ENCODE data around the gene PSMC3.

The PSMC3 gene

DNA sequence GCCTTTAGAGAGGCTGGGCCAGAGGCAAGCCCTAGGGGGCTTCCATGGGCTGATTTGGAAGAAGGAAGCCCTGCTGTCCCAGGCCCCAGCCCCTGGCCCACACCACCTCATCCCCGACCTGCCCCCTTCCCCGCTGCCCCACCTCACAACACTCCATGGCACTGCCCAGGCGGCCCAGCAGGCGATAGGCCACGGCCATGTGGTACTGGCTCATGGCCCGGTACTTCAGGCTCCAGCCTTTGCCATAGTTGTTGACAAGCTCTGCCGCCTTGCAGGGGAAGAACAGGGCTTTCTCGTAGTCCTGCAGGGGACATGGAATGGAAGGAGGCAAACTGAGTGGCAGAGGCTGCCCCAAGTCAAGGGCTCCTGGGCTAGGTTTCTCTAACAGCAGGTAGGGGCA lies 16.3 kb upstream of the PSMC3 start:
- DNase-seq: no peak

DNA sequence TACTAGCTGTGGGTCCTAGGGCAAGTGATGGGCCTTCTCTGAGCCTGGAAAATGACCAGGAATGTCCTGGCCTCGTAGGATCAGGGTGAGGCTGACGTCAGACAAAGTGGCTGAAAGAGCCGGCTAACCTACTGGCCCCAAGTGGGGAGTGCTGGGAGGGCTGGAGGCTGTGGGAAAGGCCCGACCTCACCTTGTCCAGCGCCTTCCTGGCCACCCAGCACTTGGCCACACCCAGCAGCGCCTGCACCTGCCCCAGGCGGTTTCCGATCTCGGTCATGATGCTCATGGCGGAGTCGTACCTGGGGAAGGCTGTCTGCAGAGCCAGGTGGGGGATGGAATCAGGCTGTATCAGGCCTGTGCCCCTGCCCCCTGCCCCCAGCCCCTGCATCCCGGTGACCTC lies 15.2 kb upstream of the PSMC3 start:
- no peak for DNase-seq

DNA sequence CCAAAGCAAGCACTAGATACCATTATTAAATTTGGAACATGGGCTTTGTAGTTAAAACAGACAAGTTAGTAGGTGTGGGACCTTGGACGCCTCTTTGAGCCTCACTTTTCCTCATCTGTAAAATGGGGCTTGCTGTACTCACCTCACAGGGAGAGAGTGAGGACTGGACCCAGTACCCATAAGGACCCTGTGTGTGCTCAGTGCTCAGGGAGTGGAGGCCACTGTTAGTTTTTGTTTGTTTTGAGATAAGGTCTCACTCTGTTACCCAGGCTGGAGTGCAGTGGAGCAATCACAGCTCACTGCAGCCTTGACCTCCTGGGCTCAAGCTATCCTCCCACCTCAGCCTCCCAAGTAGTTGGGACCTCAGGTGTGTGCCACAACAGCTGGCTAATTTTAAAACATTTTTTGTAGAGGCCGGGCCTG lies 13.8 kb upstream of the PSMC3 start:
- DNase-seq: no peak

DNA sequence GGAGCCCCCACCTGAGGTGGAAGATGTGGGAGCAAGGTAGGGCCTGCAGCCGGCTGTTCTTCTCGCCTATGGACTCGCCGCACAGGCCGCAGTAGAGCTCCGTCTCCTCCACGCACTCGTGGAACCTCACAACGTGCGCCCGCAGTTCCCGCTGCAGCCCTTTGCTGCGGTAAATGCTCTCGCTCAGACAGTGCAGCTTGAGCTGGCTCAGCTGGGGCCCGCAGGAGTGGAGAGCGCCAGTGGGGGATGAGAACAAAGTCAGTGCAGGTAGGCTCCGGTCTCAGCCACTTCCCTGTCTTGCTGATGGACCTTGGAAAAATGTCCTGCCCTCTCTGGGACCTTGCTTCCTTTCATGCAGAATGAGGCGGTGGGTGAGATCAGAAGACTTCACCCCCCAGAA lies 12.5 kb upstream of the PSMC3 start:
- no peak for DNase-seq

DNA sequence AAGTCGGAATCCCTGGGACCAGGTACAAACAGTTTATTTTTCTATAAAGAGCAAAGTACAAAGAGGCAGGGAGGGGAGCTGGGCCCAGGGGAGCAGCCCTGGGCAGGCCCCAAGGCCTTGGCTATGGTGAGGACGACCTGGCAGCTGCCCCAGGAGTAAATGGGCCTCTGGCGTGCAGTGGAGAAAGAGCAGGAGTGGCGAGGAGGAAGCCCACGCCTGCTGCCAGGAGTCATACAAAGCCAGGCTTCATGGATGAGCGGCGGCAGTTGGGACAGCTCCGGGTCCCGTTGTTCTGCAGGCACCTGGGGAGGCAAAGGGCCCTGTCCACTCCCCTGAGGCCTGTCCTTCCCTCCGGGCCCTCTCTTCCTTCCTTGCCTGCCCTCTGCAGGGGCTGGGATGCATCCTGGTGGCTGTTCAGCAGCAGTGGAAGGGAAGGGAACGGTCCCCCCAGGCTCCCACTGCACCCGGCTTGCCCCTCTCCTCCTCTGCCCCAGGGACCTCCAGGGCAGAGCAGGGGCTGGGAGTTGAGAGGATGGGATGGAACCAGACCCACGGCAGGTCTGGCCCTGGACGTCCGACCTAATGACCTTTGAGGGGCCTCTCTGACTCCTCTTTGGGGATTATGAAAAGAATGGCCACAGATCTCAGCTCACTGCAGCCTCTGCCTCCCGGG lies 11.6 kb upstream of the PSMC3 start:
- DNase-seq: no peak

DNA sequence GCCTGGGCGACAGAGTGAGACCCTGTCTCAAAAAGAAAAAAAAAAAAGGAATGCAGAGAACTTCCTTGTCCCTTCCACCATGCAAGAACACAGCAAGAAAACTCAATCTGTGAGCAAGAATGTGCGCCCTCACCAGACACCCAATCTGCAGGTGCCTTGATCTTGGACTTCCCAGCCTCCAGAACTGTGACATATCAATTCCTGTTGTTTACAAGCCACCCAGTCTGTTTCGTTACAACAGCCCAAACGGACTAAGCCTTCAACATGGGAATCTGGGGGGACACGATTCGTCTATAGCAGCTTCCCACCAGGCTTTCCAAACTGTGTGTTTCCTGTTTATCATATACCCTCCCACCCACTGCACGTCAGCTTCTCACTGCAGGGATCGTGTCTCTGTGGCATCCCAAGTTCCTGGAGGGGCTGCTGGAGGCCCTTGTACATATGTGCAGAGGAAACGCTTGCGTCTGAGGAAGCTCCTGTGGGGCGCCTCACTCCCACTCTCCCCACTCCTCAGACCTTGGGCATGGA lies 11.0 kb upstream of the PSMC3 start:
- DNase-seq: no peak

DNA sequence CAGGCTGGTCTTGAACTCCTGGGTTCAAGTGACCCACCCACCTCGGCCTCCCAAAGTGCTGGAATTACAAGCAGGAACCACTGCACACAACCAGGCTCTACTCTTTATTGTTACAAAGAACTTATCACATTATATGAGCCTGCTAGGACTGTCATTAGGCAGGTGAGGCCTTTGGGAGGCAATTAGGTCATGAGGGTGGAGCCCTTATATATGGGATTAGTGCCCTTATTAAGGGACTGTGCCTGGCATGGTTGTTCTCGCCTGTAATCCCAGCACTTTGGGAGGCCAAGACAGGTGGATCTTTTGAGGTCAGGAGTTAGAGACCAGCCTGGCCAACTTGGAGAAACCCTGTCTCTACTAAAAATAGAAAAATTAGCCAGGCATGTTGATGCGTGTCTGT lies 10.5 kb upstream of the PSMC3 start:
- DNase-seq: no peak

DNA sequence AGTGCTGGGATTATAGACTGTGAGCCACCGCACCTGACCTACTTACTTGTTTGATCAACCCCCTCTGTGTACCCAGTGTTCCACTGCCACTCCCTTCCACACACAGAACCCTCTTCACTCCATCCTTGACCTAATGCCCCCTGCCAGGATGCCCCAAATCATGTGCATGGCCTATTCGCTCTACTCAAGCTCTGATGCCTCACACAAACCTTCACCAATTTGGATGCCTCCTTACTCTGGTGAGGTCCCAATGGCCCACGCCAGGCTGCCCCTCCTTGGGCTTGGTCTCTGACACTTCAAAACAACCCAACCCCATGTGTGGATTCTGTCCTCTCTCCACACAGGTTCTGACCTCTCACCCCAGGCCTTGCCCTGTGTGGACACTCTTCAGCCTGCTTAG lies 9.4 kb upstream of the PSMC3 start:
- DNase-seq: no peak

DNA sequence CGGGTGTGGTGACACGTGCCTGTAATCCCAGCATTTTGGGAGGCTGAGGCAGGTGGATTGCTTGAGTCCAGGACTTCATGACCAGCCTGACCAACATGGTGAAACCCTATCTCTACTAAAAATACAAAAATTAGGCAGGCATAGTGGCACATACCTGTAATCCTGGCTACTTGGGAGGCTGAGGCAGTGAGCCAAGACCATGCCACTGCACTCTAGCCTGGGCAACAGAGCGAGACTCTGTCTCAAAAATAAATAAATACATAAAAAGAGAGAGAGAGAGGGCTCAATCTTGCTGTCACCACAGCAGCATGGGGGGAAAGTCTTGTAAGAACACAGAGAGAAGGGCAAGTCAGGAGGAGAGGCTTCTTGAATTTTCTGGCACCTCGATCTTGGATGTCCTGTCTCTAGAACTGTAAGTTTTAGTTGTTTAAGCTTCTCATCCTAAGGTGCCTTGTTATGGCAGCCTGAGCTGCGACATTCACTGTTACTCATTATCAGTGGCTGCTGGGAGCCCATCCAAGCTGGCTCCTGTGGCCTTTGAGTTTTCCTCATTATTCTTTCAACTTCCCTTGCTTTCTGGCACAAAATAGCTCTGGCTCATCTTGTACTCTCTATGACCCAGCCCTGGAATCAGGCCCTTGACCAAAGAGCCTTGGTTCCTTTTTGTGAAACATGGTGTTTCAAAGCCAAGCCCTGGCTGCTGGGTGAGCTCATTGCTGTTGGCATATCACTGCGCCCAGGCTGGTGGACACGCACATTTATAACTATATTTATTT lies 8.0 kb upstream of the PSMC3 start:
- DNase-seq: no peak

DNA sequence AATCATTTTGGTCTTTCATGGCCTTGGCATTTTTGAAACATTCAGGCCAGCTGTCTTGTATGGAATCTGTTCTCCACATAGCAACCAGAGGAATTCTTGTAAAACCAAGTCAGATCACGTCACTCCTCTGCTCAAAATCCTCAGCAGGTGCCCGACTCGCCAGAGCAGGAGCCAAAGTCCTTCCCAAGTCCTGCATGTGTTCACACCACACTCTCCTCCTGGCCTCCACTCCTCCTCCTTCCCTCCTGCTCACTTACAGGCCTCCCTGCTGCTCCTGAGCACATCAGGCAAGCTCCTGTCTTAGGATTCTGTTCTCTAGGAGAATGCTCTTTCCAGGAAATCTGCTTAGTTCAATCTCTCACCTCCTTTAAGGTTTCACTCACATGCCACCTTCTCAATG lies 6.9 kb upstream of the PSMC3 start:
- DNase-seq: no peak

DNA sequence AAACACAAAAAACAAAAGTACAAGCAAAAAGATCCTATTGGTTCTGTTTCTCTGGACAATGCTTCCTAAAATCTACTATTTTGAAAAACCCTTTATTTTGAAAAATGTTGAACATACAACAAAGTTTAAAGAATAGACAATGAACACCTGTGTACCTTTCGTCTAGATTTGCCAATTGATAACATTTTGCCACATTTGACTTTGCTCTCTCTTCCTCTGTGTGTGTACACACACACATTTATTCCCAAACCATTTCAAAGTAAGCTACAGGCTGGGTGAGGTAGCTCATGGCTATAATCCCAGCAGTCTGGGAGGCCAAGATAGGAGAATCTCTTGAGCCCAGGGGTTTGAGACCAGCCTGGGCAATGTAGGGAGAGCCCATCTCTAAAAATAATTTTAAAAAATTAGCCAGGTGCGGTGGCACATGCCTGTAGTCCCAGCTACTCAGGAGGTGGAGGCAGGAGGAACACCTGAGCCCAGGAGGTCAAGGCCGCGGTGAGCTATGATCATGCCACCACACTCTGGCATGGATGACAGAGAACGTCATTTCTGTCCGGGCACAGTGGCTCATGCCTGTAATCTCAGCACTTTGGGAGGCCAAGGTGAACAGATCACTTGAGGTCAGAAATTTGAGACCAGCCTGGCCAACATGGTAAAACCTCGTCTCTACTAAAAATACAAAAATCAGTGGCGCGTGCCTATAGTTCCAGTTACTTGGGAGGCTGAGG lies 5.3 kb upstream of the PSMC3 start:
- DNase-seq: no peak

DNA sequence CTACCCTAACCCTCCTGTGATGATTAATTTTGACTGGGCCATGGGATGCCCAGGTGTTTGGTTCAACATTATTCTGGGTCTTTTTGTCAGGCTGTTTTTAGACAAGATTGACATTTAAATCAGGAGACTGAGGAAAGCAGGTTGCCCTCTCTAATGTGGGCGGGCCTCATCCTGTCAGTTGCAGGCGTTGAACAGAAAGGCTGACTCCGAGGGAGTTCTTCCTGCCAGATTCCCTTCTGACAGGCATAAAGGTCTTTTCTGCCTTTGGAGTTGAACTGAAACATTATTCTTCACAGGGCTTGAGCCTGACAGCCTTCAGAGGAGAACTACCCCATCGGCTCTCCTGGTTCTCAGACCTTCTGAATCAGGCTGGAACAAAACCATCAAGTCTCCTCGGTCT lies 4.3 kb upstream of the PSMC3 start:
- no peak for DNase-seq

DNA sequence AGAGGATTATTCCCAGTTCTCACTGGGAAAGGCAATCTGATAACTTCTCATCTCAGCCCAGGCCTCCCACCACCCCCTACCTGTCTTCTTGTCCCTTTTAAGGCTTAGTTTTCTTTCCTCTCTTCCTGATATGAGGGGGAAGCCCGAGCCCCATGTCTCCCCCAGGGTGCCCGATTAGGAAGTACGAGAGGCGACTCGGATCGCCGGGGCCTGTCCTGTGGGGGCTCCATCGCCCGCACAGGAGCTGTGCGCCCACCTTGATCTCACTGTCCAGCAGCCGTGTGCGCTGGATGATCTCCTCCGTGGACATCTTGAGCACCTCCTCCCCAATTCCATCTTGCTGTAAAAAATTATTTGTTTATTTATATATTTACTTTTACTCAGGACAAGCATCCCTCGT lies 628 bp downstream of the PSMC3 start:
- DNase-seq: no peak

DNA sequence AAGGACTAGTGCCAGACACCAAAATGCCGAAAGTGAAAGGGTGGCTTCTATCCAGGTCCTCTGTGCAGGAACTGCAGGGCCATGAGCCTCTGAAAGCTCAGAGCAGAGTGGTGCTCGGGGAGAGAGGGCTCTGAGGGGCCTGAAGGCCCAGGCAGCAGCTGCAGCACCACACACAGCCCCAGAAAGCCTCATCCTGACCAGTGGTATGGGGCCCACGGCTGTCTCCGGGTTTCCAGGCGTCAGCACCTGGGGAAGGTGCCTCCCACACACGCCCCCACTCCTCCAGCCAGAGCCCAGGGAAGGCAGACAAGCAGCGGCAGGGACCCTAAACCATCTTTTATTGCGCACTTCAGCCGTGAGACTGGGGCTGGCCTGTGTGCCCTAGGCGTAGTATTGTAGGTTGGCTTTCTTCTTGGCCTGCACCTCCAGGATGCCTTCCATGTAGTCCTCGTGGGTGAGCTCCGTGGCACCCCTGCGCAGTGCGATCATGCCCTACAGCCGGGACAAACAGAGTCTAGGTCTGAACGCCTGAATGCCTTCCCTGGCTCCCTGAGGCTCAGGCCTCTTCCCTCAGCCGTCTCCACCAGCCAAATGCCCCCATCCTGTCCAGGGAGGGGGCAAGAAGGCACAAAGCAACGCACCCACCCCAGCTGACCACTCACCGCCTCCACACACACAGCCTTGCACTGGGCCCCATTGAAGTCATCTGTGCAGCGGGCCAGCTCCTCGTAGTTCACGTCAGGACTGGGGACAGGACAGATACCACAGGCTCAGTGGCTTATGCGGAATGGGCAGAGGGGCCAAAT lies 7.6 kb downstream of the PSMC3 start:
- no peak for DNase-seq

DNA sequence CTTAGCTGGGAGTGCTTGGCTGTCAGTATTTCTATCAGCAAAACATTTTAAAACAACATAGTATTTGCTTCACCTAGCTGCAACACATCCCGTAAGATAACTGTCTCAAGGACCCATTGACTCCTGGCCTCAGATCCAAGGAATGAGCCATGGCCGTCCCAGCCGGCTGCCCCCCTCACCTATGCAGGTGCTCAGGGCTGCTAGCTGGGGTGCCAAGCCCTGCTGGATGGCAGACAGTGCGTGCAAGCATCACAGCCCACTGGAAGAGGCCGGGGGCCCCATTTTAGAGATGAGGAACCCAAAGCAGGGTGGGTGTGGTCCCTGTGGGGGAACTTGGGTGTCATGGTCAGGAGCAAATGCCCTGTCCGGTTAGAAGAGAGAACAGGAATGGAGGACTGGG lies 8.5 kb downstream of the PSMC3 start:
- no peak for DNase-seq

DNA sequence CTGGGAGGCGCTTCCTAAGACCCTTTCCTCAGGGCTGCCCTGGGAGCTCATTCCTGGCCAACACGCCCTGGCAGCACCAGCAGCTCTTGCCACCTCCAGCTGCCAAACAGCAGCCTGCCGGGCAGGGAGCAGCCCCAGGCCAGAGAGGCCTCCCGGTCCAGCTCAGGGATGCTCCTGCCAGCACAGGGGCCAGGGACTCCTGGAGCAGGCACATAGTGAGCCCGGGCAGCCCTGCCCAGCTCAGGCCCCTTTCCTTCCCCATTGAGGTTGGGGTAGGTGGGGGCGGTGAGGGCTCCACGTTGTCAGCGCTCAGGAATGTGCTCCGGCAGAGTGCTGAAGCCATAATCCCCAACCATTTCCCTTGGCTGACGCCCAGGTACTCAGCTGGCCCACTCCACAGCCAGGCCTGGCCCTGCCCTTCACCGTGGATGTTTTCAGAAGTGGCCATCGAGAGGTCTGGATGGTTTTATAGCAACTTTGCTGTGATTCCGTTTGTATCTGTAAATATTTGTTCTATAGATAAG lies 10.2 kb downstream of the PSMC3 start:
- no peak for DNase-seq

DNA sequence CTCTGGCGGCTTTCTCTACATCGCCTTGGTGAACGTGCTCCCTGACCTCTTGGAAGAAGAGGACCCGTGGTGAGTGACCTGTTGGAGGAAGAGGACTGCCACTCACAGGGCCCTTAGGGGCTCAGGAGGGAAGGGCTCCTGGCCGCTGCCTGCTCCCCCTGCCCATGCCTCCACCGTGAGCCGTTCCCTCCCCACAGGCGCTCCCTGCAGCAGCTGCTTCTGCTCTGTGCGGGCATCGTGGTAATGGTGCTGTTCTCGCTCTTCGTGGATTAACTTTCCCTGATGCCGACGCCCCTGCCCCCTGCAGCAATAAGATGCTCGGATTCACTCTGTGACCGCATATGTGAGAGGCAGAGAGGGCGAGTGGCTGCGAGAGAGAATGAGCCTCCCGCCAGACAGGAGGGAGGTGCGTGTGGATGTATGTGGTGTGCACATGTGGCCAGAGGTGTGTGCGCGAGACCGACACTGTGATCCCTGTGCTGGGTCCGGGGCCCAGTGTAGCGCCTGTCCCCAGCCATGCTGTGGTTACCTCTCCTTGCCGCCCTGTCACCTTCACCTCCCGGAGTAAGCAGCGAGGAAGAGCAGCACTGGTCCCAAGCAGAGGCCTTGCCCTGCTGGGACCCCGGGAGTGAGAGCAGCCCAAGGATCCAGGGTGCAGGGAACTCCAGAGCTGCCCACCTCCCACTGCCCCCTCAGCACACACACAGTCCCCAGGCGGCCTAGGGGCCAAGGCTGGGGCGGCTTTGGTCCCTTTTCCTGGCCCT lies 11.0 kb downstream of the PSMC3 start:
- DNase-seq: no peak

DNA sequence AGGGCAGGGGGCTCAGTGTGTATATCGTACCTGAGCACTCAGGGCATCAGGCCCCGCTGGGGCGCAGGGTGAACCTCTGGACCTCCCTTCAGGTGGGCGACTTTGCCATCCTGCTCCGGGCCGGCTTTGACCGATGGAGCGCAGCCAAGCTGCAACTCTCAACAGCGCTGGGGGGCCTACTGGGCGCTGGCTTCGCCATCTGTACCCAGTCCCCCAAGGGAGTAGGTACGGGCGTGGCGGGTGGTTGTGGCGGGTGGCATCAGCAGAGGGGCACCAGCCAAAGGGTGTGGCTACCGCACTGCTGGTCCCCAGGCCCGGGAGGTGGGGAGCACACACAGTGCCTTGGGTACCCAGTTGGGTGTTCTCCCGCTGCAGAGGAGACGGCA lies 11.6 kb downstream of the PSMC3 start:
- no peak for DNase-seq

DNA sequence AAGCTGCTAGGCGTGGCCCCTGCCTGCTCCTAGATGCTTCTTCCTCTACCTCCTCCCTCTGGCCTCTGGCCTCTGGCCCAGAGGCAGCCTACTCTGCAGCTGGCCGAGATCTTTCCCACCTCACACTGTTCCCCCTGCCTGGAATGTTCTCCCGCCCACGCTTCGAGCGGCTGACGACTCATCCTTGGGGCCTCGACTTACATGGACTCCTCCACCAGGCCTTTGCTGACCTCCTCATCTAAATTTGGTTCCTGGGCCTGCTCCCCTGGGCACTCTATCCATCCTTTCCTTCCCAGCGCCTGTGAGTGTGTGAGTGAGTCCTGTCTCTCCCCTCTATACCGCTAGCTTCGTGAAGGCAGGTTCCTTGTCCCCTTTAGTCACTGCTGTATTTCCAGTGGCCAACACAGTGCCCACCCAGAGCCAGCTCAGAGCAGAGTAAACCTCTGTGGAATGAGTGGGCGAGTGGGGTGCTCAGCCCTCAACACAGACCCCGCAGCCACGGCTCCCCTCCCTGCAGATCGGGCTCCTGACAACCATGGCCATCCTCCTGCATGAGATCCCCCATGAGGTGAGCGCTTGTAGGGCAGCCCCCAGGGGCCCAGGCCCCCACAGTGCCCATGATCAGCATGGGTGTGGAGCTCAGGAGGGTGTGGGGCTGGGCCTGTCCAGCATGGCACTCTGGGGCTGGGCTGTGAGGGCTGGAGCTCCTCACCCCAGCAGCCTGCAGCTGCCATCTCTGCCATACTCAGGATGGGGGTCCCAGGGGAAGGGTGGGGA lies 12.1 kb downstream of the PSMC3 start:
- no peak for DNase-seq

DNA sequence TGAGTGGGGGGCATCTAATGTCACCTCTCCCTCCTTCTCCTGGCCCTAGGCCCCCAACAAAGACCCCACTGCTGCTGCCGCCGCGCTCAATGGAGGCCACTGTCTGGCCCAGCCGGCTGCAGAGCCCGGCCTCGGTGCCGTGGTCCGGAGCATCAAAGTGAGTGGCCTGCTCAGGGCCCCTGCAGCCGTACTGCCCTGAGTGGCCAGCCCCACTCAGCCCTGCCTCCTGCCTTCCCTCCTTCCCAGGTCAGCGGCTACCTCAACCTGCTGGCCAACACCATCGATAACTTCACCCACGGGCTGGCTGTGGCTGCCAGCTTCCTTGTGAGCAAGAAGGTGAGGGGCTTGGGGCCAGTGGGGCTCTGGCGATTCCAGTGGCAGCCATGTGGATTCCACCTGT lies 12.9 kb downstream of the PSMC3 start:
- no peak for DNase-seq
